OCI-LY1 (cell line): ENCODE measurements around the gene DMKN.

Experiments used
- H2AFZ ChIP-seq: fragments of 200-600 bp; sonication (generic), shearing (Covaris generic); 2 replicates; pipeline ENCODE4 v1.6.0; 2014; ENCODE audit warnings: antibody characterized with exemption, mild to moderate bottlenecking, low read length
- H3F3A ChIP-seq: fragments of 200-600 bp; sonication (generic), shearing (Covaris generic); 2 replicates; pipeline ENCODE4 v1.6.0; 2014; ENCODE audit warnings: mild to moderate bottlenecking, antibody characterized with exemption, low read length, moderate library complexity; ENCODE audit not compliant: insufficient read depth
- H3K27ac ChIP-seq: fragments of 200-600 bp; sonication (generic); 2 replicates; pipeline ENCODE4 v1.5.1; 2014; ENCODE audit warnings: low read length, mixed run types, mild to moderate bottlenecking, low read depth; ENCODE audit not compliant: poor library complexity, severe bottlenecking
- H3K27me3 ChIP-seq: fragments of 200-600 bp; sonication (generic); 2 replicates; pipeline ENCODE4 v1.6.0; 2014; ENCODE audit warnings: antibody characterized with exemption, mild to moderate bottlenecking, low read length, moderate library complexity; ENCODE audit not compliant: insufficient read depth
- H3K36me3 ChIP-seq: fragments of 200-600 bp; sonication (generic); 2 replicates; pipeline ENCODE4 v1.6.1; 2014; ENCODE audit warnings: mild to moderate bottlenecking, antibody characterized with exemption, low read length, moderate library complexity, mixed read lengths; ENCODE audit not compliant: insufficient read depth
- H3K4me1 ChIP-seq: fragments of 200-600 bp; sonication (generic); 2 replicates; pipeline ENCODE4 v1.5.1; 2014; ENCODE audit warnings: mild to moderate bottlenecking, low read length, moderate library complexity; ENCODE audit not compliant: insufficient read depth, severe bottlenecking
- H3K4me2 ChIP-seq: fragments of 200-600 bp; sonication (generic), shearing (Covaris generic); 2 replicates; pipeline ENCODE4 v1.6.1; 2014; ENCODE audit warnings: low read length
- H3K4me3 ChIP-seq: fragments of 200-600 bp; sonication (generic); 2 replicates; pipeline ENCODE4 v1.5.1; 2014; ENCODE audit warnings: low read length, low read depth, mild to moderate bottlenecking, mixed read lengths; ENCODE audit not compliant: poor library complexity, severe bottlenecking
- H3K79me2 ChIP-seq: fragments of 200-600 bp; shearing (Covaris generic); 2 replicates; pipeline ENCODE4 v1.6.1; 2016; ENCODE audit warnings: mixed run types, low read length, mixed read lengths; ENCODE audit not compliant: insufficient read depth
- H3K9ac ChIP-seq: fragments of 200-600 bp; sonication (generic), shearing (Covaris generic); 2 replicates; pipeline ENCODE4 v1.6.1; 2014; ENCODE audit warnings: mild to moderate bottlenecking, low read length, mixed read lengths
- H3K9me2 ChIP-seq: fragments of 200-600 bp; sonication (generic), shearing (Covaris generic); 2 replicates; pipeline ENCODE4 v1.6.1; 2014; ENCODE audit warnings: low read depth, mild to moderate bottlenecking, low read length, mixed read lengths
- H3K9me3 ChIP-seq: fragments of 200-600 bp; shearing (Covaris generic); 2 replicates; pipeline ENCODE4 v1.6.1; 2014; ENCODE audit warnings: low read length, mixed read lengths
- H4K20me1 ChIP-seq: fragments of 200-600 bp; sonication (generic), shearing (Covaris generic); 2 replicates; pipeline ENCODE4 v1.6.0; 2016; ENCODE audit warnings: mild to moderate bottlenecking, low read length; ENCODE audit not compliant: insufficient read depth
- CTCF ChIP-seq: fragments of 200-600 bp; sonication (generic), shearing (Covaris generic); IDR thresholded peaks from 2 replicates; pipeline ENCODE4 v1.5.1; 2017; ENCODE audit warnings: mild to moderate bottlenecking, antibody characterized with exemption, low read length, moderate library complexity, mixed read lengths
- EZH2 ChIP-seq: fragments of 200-600 bp; sonication (generic), shearing (Covaris generic); IDR thresholded peaks from 2 replicates; pipeline ENCODE4 v1.8.0; 2017; ENCODE audit warnings: borderline replicate concordance, mixed run types, mild to moderate bottlenecking, antibody characterized with exemption, low read length, moderate library complexity, mixed read lengths

DMKN gene

GRCh38 chr19:35545001-35545854 lies 31.8 kb upstream of the DMKN start, which contains the start of gene TMEM147:
TMEM147 (plus strand) TSS chr19:35545626; CDS start chr19:35545740, 114 bp downstream.
- no peak within 1 kb of the TSS for H3K27ac ChIP-seq
- H3K9ac ChIP-seq = peak within 1 kb of the TSS; percentile 91
- no peaks in the 10 kb centered on the region for H3K79me2 ChIP-seq
- peak within 1 kb of the TSS; percentile 84 for H3K4me2 ChIP-seq
- H3K27me3 ChIP-seq = no peaks in the 10 kb centered on the region
- no peaks in the 10 kb centered on the region for H3K9me3 ChIP-seq
- no peaks in the 10 kb centered on the region for H3K9me2 ChIP-seq
- TF ChIP-seq EZH2 = no peak
- no peak for TF ChIP-seq CTCF
- H4K20me1 ChIP-seq = no peaks in the 10 kb centered on the region
- H3K4me1 ChIP-seq = peaks cover 37% of the 10 kb centered on the region
- peak within 1 kb of the TSS; percentile 90 for H3K4me3 ChIP-seq
- H3K36me3 ChIP-seq = peaks cover 11% of the 10 kb centered on the region; the same call in 1 of the 2 replicates
- H3F3A ChIP-seq = no peaks in the 10 kb centered on the region
- H2AFZ ChIP-seq = no peak within 1 kb of the TSS; the same call in 1 of the 2 replicates

- Histone ChIP-seq H3K4me3 (peak overlapping the region; percentile 90), H3K9me2 (no peaks in the 10 kb centered on the region), H3K4me2 (peak overlapping the region; percentile 84), H3K9me3 (no peaks in the 10 kb centered on the region), H3K79me2 (no peaks in the 10 kb centered on the region), H3K27me3 (no peaks in the 10 kb centered on the region), H3F3A (no peaks in the 10 kb centered on the region), H3K27ac (no peak overlapping the region), H3K4me1 (peaks cover 38% of the 10 kb centered on the region), H4K20me1 (no peaks in the 10 kb centered on the region), H2AFZ (no peak overlapping the region), H3K9ac (peak overlapping the region; percentile 91), H3K36me3 (peaks cover 11% of the 10 kb centered on the region; the same call in 1 of the 2 replicates)
- TF ChIP-seq CTCF (no peak), EZH2 (no peak)
These were observed 30.8 kb upstream of the DMKN start for GRCh38 chr19:35544110-35544802.

- H3K27me3 ChIP-seq = no peaks in the 10 kb centered on the region
- no peak overlapping the region for H2AFZ ChIP-seq
- no peaks in the 10 kb centered on the region for H4K20me1 ChIP-seq
- H3K9me3 ChIP-seq = no peaks in the 10 kb centered on the region
- no peaks in the 10 kb centered on the region for H3F3A ChIP-seq
- H3K79me2 ChIP-seq = no peaks in the 10 kb centered on the region
- no peaks in the 10 kb centered on the region for H3K9me2 ChIP-seq
- no peak overlapping the region for H3K27ac ChIP-seq
- H3K9ac ChIP-seq = no peak overlapping the region
- H3K4me2 ChIP-seq = no peak overlapping the region
- peaks cover 11% of the 10 kb centered on the region; the same call in 1 of the 2 replicates for H3K36me3 ChIP-seq
- TF ChIP-seq CTCF (no peak), EZH2 (no peak)
- H3K4me3 ChIP-seq = peak overlapping the region; percentile 90
- peaks cover 38% of the 10 kb centered on the region for H3K4me1 ChIP-seq
These were observed 30.0 kb upstream of the DMKN start for GRCh38 chr19:35543280-35544109.
